A673 (cell line): Measurements from ENCODE around the gene FBXL17.

Experiments
- EZH2 ChIP-seq: fragments of 200-600 bp; sonication (generic); IDR thresholded peaks from 2 replicates; pipeline ENCODE4 v1.6.1; 2017; ENCODE audit warnings: borderline replicate concordance, low read depth, mild to moderate bottlenecking, mixed read lengths, antibody characterized with exemption, low read length; ENCODE audit not compliant: poor library complexity, severe bottlenecking
- TF ChIP-seq, protein P1 (sequence below): fragments of 300-800, 200-600 bp; sonication (generic); conservative IDR thresholded peaks from 2 replicates; pipeline ENCODE4 v1.5.1; 2017; ENCODE audit warnings: low read depth, mild to moderate bottlenecking, antibody characterized with exemption, low read length, moderate library complexity, mixed read lengths

DNA sequence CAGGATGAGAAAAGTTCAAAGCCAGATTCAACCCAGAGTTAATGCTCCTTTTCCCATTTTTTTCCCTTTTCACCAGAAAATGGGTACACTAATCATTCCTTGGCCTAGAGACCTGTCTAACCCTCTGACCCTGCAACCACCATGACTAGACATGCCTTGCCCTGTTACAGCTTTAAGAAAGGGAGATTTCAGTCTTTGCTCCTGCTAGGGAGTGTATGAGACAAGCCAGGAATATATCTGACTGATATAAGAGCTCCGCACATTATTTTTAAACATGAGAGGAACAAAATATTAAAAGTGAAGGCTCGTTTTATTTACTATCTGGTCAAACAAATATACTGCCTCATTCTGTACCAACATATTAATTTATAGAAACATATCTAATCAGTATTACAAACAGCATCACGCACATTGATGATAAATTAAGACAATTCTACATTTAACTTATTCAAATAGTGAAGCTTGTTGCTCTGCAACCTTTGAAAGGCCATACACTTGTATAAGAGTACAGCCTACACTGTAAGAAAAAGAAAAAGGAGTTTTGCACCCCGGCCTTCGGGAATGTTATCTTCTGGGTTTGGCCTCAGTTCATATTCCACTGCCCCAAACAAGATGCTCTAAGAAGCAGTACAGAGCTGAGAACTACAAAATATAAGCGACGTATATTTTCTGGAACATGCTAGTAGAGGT, 132.7 kb downstream of the FBXL17 start:
- TF ChIP-seq, protein P1, sequence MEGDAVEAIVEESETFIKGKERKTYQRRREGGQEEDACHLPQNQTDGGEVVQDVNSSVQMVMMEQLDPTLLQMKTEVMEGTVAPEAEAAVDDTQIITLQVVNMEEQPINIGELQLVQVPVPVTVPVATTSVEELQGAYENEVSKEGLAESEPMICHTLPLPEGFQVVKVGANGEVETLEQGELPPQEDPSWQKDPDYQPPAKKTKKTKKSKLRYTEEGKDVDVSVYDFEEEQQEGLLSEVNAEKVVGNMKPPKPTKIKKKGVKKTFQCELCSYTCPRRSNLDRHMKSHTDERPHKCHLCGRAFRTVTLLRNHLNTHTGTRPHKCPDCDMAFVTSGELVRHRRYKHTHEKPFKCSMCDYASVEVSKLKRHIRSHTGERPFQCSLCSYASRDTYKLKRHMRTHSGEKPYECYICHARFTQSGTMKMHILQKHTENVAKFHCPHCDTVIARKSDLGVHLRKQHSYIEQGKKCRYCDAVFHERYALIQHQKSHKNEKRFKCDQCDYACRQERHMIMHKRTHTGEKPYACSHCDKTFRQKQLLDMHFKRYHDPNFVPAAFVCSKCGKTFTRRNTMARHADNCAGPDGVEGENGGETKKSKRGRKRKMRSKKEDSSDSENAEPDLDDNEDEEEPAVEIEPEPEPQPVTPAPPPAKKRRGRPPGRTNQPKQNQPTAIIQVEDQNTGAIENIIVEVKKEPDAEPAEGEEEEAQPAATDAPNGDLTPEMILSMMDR, result no peak
- TF ChIP-seq EZH2, result no peak
